ENCODE results near the gene ADSS2. TPM values are rescaled to one million over a fixed set of nuclear protein-coding genes. Genes with fewer than 3 reads are reported as not detected.
"Not testable (repeated sequence)": the region's sequence is repeated elsewhere in the genome, so short reads cannot be mapped to it uniquely, and the experiment has no call there.

The ADSS2 gene
- total RNA-seq, 4 donors from 2014 or later, result 23.4 to 46.1 (median 32.5) TPM

DNA sequence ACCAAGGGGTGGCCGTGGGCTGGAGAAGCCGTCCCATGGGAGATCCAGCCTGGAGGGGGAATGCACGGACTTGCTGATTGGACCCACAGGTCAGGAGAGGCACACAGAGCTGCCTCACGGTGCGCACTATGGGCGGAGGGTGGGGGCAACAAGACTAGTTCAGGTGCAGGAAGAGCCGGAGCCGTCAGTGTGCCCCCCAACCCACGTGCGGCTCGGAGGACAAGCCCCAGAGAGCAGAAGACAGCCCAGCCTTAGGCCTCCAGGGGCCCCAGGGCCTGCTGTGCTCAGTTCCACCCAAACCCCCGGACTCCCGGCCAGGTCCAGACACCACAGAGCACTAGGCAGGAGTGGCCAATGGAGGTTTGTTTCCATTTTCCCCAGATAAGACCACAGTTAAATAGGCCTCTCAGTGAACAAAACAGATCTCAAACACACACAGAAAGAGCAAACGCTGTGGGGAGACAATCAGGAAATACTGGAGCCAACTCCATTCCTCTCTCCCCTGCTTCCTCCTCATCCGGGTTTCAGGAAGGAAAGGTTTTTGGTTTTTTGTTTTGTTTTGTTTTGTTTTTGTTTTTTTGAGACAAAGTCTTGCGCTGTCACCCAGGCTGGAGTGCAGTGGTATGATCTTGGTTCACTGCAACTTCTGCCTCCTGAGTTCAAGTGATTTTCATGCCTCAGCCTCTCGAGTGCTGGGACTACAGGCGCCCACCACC lies 84.2 kb downstream of the ADSS2 start:
- no peak for DNase-seq (ENCODE audit: low spot score in 2 of 2)
- TF ChIP-seq, protein P1, sequence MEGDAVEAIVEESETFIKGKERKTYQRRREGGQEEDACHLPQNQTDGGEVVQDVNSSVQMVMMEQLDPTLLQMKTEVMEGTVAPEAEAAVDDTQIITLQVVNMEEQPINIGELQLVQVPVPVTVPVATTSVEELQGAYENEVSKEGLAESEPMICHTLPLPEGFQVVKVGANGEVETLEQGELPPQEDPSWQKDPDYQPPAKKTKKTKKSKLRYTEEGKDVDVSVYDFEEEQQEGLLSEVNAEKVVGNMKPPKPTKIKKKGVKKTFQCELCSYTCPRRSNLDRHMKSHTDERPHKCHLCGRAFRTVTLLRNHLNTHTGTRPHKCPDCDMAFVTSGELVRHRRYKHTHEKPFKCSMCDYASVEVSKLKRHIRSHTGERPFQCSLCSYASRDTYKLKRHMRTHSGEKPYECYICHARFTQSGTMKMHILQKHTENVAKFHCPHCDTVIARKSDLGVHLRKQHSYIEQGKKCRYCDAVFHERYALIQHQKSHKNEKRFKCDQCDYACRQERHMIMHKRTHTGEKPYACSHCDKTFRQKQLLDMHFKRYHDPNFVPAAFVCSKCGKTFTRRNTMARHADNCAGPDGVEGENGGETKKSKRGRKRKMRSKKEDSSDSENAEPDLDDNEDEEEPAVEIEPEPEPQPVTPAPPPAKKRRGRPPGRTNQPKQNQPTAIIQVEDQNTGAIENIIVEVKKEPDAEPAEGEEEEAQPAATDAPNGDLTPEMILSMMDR (IDR thresholded peaks at IDR 0.05), result no peak
- no peak for TF ChIP-seq EP300 (IDR thresholded peaks at IDR 0.05)
- no peak for TF ChIP-seq POLR2A (IDR thresholded peaks at IDR 0.05)
- Histone ChIP-seq H3K4me1 (peaks cover 0 to under 1% (median 0%) of the 10 kb centered on the region in 4 donors), H3K9me3 (no peaks in the 10 kb centered on the region), H3K36me3 (no peaks in the 10 kb centered on the region), H3K27me3 (no peaks in the 10 kb centered on the region), H3K27ac (no peak overlapping the region), H3K4me3 (no peak overlapping the region)
- 86 to 87% methylated on average over 18 of the region's 18 CpGs for WGBS, 2 donors

DNA sequence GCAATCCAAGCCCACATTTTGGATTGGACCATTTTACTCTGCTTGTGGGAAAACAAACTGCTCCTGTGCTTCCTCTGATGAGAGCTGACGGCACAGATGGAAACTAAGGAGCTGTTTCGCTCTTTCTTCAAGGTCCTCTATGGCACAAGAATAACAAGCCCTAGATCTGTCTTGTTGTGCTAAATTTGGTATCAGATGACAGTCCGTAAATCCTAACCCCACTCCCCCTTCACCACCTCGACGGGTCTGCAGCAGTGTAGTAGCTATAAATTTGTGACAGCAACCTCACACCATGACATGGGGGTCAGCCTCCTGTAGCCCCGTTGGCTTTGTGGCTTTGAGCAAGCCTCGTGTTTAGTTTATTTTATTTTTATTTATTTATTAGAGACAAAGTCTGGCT lies 85.9 kb downstream of the ADSS2 start:
- WGBS, 2 donors, result 39 to 41% methylated on average over 7 of the region's 7 CpGs
- TF ChIP-seq, protein P1 (IDR thresholded peaks at IDR 0.05), result no peak
- no peak for TF ChIP-seq POLR2A (IDR thresholded peaks at IDR 0.05)
- no peak for TF ChIP-seq EP300 (IDR thresholded peaks at IDR 0.05)
- H3K36me3 ChIP-seq, result no peaks in the 10 kb centered on the region

DNA sequence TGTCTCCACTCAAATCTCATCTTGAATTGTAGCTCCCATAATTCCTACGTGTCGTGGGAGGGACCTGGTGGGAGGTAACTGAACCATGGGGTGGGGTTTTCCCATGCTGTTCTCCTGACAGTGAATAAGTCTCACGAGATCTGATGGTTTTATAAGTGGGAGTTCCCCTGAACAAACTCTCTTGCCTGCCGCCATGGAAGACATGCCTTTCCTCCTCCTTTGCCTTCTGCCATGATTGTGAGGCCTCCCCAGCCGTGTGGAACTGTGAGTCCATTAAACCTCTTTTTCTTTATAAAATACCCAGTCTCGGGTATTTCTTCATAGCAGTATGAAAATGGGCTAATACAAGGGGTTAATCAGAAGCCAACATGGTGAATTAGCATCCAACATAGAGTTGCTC lies 86.4 kb downstream of the ADSS2 start:
- not testable (repeated sequence) for DNase-seq (ENCODE audit: low spot score in 2 of 2); H3K36me3 ChIP-seq; H3K4me1 ChIP-seq; H3K4me3 ChIP-seq; H3K27ac ChIP-seq; H3K27me3 ChIP-seq; H3K9me3 ChIP-seq
- 88 to 92% methylated on average over 6 of the region's 6 CpGs for WGBS, 2 donors

More for the DNA sequence above, 85.9 kb downstream of the ADSS2 start:
- no peak for DNase-seq (ENCODE audit: low spot score in 2 of 2)
- peaks cover 0 to 9% (median 0%) of the 10 kb centered on the region in 4 donors for H3K4me1 ChIP-seq
- H3K4me3 ChIP-seq, result no peak overlapping the region
- H3K9me3 ChIP-seq, result no peaks in the 10 kb centered on the region
- no peaks in the 10 kb centered on the region for H3K27me3 ChIP-seq
- H3K27ac ChIP-seq, result no peak overlapping the region

DNA sequence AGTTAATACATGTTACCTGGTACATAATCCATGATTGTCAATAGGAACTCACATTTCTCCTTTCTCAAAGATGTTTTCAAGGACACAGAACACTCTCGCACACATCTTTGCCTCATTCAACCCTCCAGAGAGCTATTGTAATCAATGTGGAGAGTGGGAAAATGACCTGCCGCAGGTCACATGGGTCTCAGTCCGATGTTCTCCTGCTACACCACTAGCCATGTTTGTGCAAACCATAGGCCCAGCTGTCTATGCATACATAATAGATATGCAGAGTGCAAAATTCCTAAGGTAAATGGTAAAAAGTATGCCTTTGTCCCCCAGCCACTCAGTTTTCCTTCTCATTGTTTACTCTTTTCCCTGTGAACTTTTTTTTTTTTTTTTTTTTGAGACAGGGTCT lies 89.2 kb downstream of the ADSS2 start:
- TF ChIP-seq EP300 (IDR thresholded peaks at IDR 0.05) (no peak), POLR2A (IDR thresholded peaks at IDR 0.05) (no peak)
- TF ChIP-seq, protein P1 (IDR thresholded peaks at IDR 0.05), result no peak
- no peaks in the 10 kb centered on the region for H3K9me3 ChIP-seq
- DNase-seq (ENCODE audit: low spot score in 2 of 2), result no peak
- H3K27ac ChIP-seq, result peak overlapping the region in 1 of 4 donors; percentile 39
- peaks cover 0 to 9% (median 0%) of the 10 kb centered on the region in 4 donors for H3K4me1 ChIP-seq
- no peaks in the 10 kb centered on the region for H3K27me3 ChIP-seq
- no peaks in the 10 kb centered on the region for H3K36me3 ChIP-seq
- 51 to 54% methylated on average over 3 of the region's 3 CpGs for WGBS, 2 donors
- no peak overlapping the region for H3K4me3 ChIP-seq

DNA sequence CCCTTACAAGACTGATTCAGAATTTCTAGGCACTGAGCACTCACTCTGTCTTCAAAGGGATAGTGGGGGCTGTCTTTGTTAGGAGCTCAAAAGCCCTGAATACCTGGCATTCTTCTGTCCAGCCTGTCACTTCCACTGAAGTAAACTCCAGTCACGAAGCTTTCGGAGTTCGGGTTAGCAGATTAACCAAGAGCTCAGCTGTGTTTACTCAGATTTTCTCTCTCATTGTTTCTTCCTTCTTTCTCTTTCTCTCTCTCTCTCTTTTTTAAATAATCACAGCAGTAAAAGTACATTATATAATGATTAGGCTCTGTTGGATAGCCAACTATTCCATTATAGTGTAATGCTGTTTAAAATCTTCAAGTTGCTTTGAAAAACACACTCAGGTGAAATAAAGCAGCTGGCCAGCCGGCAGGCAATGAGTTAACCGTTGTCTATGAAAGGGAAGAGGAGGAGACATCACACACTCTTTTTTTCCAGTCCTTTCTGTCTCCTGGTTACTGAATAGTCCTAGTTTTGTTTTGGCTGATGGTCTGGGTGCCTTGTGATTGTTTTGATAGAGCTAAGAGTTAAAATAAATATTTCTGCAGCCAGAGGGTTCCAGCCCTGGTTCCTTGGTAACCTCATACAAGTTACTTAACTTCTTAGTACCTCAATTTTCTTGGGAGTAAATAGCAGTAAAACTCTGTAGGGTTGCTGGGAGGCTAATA lies 89.8 kb downstream of the ADSS2 start:
- WGBS, 2 donors, result 14 to 20% methylated on average over 5 of the region's 5 CpGs
- no peaks in the 10 kb centered on the region for H3K9me3 ChIP-seq
- peaks cover 0 to 9% (median 0%) of the 10 kb centered on the region in 4 donors for H3K4me1 ChIP-seq
- H3K4me3 ChIP-seq, result peak overlapping the region in 1 of 4 donors; percentile 7
- H3K27ac ChIP-seq, result peak overlapping the region in 1 of 4 donors; percentile 39
- H3K36me3 ChIP-seq, result no peaks in the 10 kb centered on the region
- no peaks in the 10 kb centered on the region for H3K27me3 ChIP-seq
- DNase-seq (ENCODE audit: low spot score in 2 of 2), result no peak
- TF ChIP-seq, protein P1 (IDR thresholded peaks at IDR 0.05), result no peak
- TF ChIP-seq POLR2A (IDR thresholded peaks at IDR 0.05), result no peak
- TF ChIP-seq EP300 (IDR thresholded peaks at IDR 0.05), result no peak

Other genes with a start within 250 kb of the ADSS2 start
- gene CATSPERE, start 9.4 kb upstream of the ADSS2 start, total RNA-seq, result 1 to 10 TPM in 3 of 4 donors, under 1 TPM in 1; 0.98 to 3.1 (median 1.3) TPM
- gene DESI2, start 201.2 kb upstream of the ADSS2 start, total RNA-seq, result 10 to 100 TPM; 18.8 to 25.5 (median 23.1) TPM

Data from tibial nerve (tissue), 4 donors.